Panc1 (cell line): Measurements from ENCODE around the gene TAF15. TPM values are rescaled to one million over a fixed set of nuclear protein-coding genes. Genes with fewer than 3 reads are reported as not detected.

ENCODE experiments used
- ATAC-seq: fragments of 200-7000 bp; cut with Tn5 transposase; 2 replicates; pipeline ENCODE4 v1.9.1; 2020; ENCODE audit warnings: mild to moderate bottlenecking, moderate library complexity
- BruUV-seq: library from RNA; stranded (reverse); fragments of 400-500 nt; replicated peaks from 2 replicates; lab custom pipeline; 2021; lab: Mats Ljungman, UMichigan
- CTCF ChIA-PET: fragments of 300-600 bp; sonication (Branson Sonifier 250); formaldehyde crosslinking; loops from one replicate; lab custom pipeline; 2022; ENCODE audit warnings: antibody characterized with exemption; lab: Charles Lee
- POLR2A ChIA-PET: fragments of 300-600 bp; sonication (Branson Sonifier 250); formaldehyde crosslinking; loops from one replicate; lab custom pipeline; 2022; ENCODE audit warnings: antibody characterized with exemption; lab: Charles Lee
- DNase-seq: peaks from one replicate; pipeline ENCODE4 v3.0.0-alpha.2; 2010; ENCODE audit warnings: low read depth, low spot score
- H3K27ac ChIP-seq: 2 replicates; pipeline ENCODE4 v1.5.1; 2011; ENCODE audit warnings: mild to moderate bottlenecking, low read length, inconsistent platforms
- H3K27me3 ChIP-seq: fragments of 200-500 bp; sonication (Bioruptor generic); 2 replicates; pipeline ENCODE4 v1.6.0; 2014; ENCODE audit warnings: low read length, inconsistent platforms; ENCODE audit not compliant: control insufficient read depth, insufficient read depth
- H3K36me3 ChIP-seq: fragments of 200-500 bp; sonication (Bioruptor generic); 2 replicates; pipeline ENCODE4 v1.5.1; 2014; ENCODE audit warnings: inconsistent platforms, mild to moderate bottlenecking, low read length, moderate library complexity; ENCODE audit not compliant: control insufficient read depth, insufficient read depth
- H3K4me1 ChIP-seq: 2 replicates; pipeline ENCODE4 v1.5.1; 2011; ENCODE audit warnings: inconsistent platforms, mild to moderate bottlenecking, low read length, moderate library complexity; ENCODE audit not compliant: control insufficient read depth, insufficient read depth
- H3K4me3 ChIP-seq, 2 experiments: 2 replicates each; pipeline ENCODE4 v1.5.1; 2011 to 2012; ENCODE audit warnings: low read depth in 2 of 2, low read length in 2 of 2, mild to moderate bottlenecking in 2 of 2, inconsistent platforms in 1 of 2, moderate library complexity in 1 of 2
- H3K9me3 ChIP-seq: fragments of 200-500 bp; sonication (Bioruptor generic); 2 replicates; pipeline ENCODE4 v1.5.1; 2014; ENCODE audit warnings: low read depth, mild to moderate bottlenecking, inconsistent platforms, low read length, moderate library complexity; ENCODE audit not compliant: control insufficient read depth, insufficient read depth
- CTCF ChIP-seq: fragments of 450-650 bp; IDR thresholded peaks from 2 replicates; pipeline ENCODE4 v1.5.1; 2017; ENCODE audit warnings: mild to moderate bottlenecking
- POLR2AphosphoS5 ChIP-seq: IDR thresholded peaks from 2 replicates; pipeline ENCODE4 v1.6.1; 2012; ENCODE audit warnings: mild to moderate bottlenecking, low read depth, low read length, moderate library complexity
- REST ChIP-seq, 2 experiments: IDR thresholded peaks; 2 replicates each; pipeline ENCODE4 v1.6.1; 2011 to 2012; ENCODE audit warnings: low read depth in 2 of 2, control low read depth in 1 of 2, low read length in 1 of 2, mild to moderate bottlenecking in 1 of 2, moderate library complexity in 1 of 2; ENCODE audit not compliant: insufficient read depth in 1 of 2
- SIN3A ChIP-seq: IDR thresholded peaks from 2 replicates; pipeline ENCODE4 v1.6.1; 2012; ENCODE audit warnings: low read depth, mild to moderate bottlenecking, low read length, moderate library complexity, borderline replicate concordance; ENCODE audit not compliant: insufficient read depth
- TCF7L2 ChIP-seq: IDR thresholded peaks from 2 replicates; pipeline ENCODE4 v1.6.1; 2011; ENCODE audit warnings: mild to moderate bottlenecking, low read depth, low read length, inconsistent platforms
- in situ Hi-C: cut with HindIII; loops from 2 replicates; pipeline ENCODE4 v1.10.0; 2016; ENCODE audit warnings: low sequenced_read_pairs, low pct_unique_long_range_greater_than_20kb
- intact Hi-C: fragments of 100-400 bp; cut with micrococcal nuclease; formaldehyde crosslinking; loops from one replicate; pipeline ENCODE4 v1.10.0; 2022; ENCODE audit not compliant: unreplicated experiment
- total RNA-seq: library from RNA; stranded (reverse); gene quantifications from one replicate; pipeline ENCODE4 v1.2.1, GENCODE V29; 2021; ENCODE audit not compliant: unreplicated experiment

TAF15 gene
- total RNA-seq, 1 experiment from 2014 or later = 249 TPM

DNA sequence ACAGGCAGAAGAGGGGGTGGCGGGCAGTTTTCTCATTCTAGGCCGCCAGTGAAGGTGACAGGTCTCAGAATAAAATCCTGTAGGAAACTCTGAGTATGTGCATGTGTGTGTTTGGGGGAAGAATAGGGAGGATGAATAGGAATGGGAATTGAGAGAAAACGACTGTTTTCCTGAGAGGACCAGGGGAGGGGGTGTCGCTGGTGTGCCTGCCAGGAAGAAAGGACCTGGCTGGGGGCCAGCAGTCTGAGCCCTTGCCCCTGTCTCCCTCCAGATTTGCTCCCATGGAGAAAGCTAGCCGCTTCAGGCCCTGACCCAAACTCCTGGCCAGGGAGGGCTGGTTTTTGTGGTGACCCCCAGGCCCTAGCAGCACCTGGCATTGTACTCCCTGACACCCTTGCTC is 34.2 kb upstream of the TAF15 start:
- in situ Hi-C loops = no loop called here

GRCh38 chr17:35775583-35775982 is 33.7 kb upstream of the TAF15 start:
- Histone ChIP-seq H3K27ac (no peak overlapping the region), H3K27me3 (no peaks in the 10 kb centered on the region), H3K36me3 (no peaks in the 10 kb centered on the region), H3K4me1 (0 out of 2 replicates have a peak, but pooled peaks cover 7% of the 10 kb centered on the region), H3K9me3 (no peaks in the 10 kb centered on the region), H3K4me3 (no peak overlapping the region)
- no TSS peak for BruUV-seq
- intact Hi-C loops (no loop called here), in situ Hi-C loops (no loop called here)
- POLR2A ChIA-PET = interaction anchor here (0.6 to 0.7 kb wide), 2 partner anchors 11 to 32 kb away, joined by 3 to 8 read pairs; no protein-coding TSS in a partner anchor
- ATAC-seq (no peak), DNase-seq (no peak)
- CTCF ChIA-PET = no interaction called here
- no peak for TF ChIP-seq TCF7L2
- TF ChIP-seq SIN3A = no peak
- no peak for TF ChIP-seq CTCF
- no peak for TF ChIP-seq POLR2AphosphoS5
- TF ChIP-seq REST (IDR thresholded peaks at IDR 0.05; ENCODE audit: insufficient read depth in 1 of 2, low read depth in 2 of 2, low read length in 1 of 2) = no peak

More for the DNA sequence above, 34.2 kb upstream of the TAF15 start:
- Histone ChIP-seq H3K27me3 (no peaks in the 10 kb centered on the region), H3K36me3 (no peaks in the 10 kb centered on the region), H3K27ac (no peak overlapping the region), H3K9me3 (no peaks in the 10 kb centered on the region), H3K4me1 (0 out of 2 replicates have a peak, but pooled peaks cover 7% of the 10 kb centered on the region), H3K4me3 (no peak overlapping the region)
- intact Hi-C loops = no loop called here
- TF ChIP-seq TCF7L2 (no peak), POLR2AphosphoS5 (no peak), CTCF (no peak), REST (IDR thresholded peaks at IDR 0.05; ENCODE audit: insufficient read depth in 1 of 2, low read depth in 2 of 2, low read length in 1 of 2) (no peak), SIN3A (no peak)
- ChIA-PET CTCF (no interaction called here), POLR2A (interaction anchor here (0.6 kb wide), 1 partner anchor 35 kb away, joined by 3 read pairs; no protein-coding TSS in a partner anchor)
- ATAC-seq = no peak
- DNase-seq = no peak
- no TSS peak for BruUV-seq
